Mesothelial cell of epicardium (in vitro differentiated cells): ENCODE data around the gene AFF3. TPM values are rescaled to one million over a fixed set of nuclear protein-coding genes. Genes with fewer than 3 reads are reported as not detected.

Experiments used
- DNase-seq, 2 experiments: peaks; one replicate each; pipeline ENCODE4 v3.0.0; 2021; ENCODE audit warnings: low spot score in 2 of 2; ENCODE audit not compliant: unreplicated experiment in 2 of 2
- H3K27ac Mint-ChIP-seq: 2 replicates; pipeline ENCODE4 v1.8.0; 2021; ENCODE audit warnings: mixed read lengths
- H3K27me3 Mint-ChIP-seq: 2 replicates; pipeline ENCODE4 v1.8.0; 2021; ENCODE audit warnings: low read depth, mixed read lengths
- H3K36me3 Mint-ChIP-seq: 2 replicates; pipeline ENCODE4 v1.8.0; 2021; ENCODE audit warnings: mixed read lengths
- H3K4me1 Mint-ChIP-seq: 2 replicates; pipeline ENCODE4 v1.8.0; 2021; ENCODE audit warnings: mixed read lengths
- H3K4me3 Mint-ChIP-seq: 2 replicates; pipeline ENCODE4 v1.8.0; 2021; ENCODE audit warnings: mild to moderate bottlenecking, moderate library complexity, mixed read lengths
- H3K9me3 Mint-ChIP-seq: 2 replicates; pipeline ENCODE4 v1.8.0; 2021; ENCODE audit warnings: mixed read lengths
- CTCF ChIP-seq: fragments of 200-600 bp; sonication (generic); IDR thresholded peaks from one replicate; pipeline ENCODE4 v1.5.0; 2021; ENCODE audit warnings: antibody characterized with exemption; ENCODE audit not compliant: unreplicated experiment
- total RNA-seq: library from RNA; stranded (reverse); gene quantifications from 3 replicates; pipeline ENCODE4 v1.2.1, GENCODE V29; 2021

The AFF3 gene
- total RNA-seq, 1 donor from 2014 or later, result 14.4 TPM

GRCh38 chr2:99868260-99868659 lies 274.1 kb downstream of the AFF3 start:
- no peak for DNase-seq
- Mint-ChIP-seq H3K4me3 (no peak overlapping the region), H3K27ac (no peak overlapping the region), H3K36me3 (no peaks in the 10 kb centered on the region), H3K27me3 (no peaks in the 10 kb centered on the region), H3K9me3 (no peaks in the 10 kb centered on the region), H3K4me1 (peaks cover 27% of the 10 kb centered on the region)
- TF ChIP-seq CTCF, result no peak

- H3K27ac Mint-ChIP-seq, result peak overlapping the region; percentile 58
- no peaks in the 10 kb centered on the region for H3K9me3 Mint-ChIP-seq
- no peaks in the 10 kb centered on the region for H3K36me3 Mint-ChIP-seq
- no peaks in the 10 kb centered on the region for H3K27me3 Mint-ChIP-seq
- peaks cover 22% of the 10 kb centered on the region for H3K4me1 Mint-ChIP-seq
- TF ChIP-seq CTCF, result no peak
- DNase-seq, result no peak
- H3K4me3 Mint-ChIP-seq, result no peak overlapping the region
These were observed 274.6 kb downstream of the AFF3 start for GRCh38 chr2:99867770-99868169.

- Mint-ChIP-seq H3K27ac (no peak overlapping the region), H3K36me3 (no peaks in the 10 kb centered on the region), H3K4me1 (peaks cover 22% of the 10 kb centered on the region), H3K9me3 (no peaks in the 10 kb centered on the region), H3K27me3 (no peaks in the 10 kb centered on the region), H3K4me3 (no peak overlapping the region)
- TF ChIP-seq CTCF, result no peak
- DNase-seq, result no peak
These were observed 276.3 kb downstream of the AFF3 start for GRCh38 chr2:99865818-99866676.

GRCh38 chr2:99864561-99865553 lies 277.5 kb downstream of the AFF3 start:
- DNase-seq, result no peak
- Mint-ChIP-seq H3K36me3 (no peaks in the 10 kb centered on the region), H3K27me3 (no peaks in the 10 kb centered on the region), H3K9me3 (no peaks in the 10 kb centered on the region), H3K27ac (no peak overlapping the region), H3K4me1 (peaks cover 22% of the 10 kb centered on the region), H3K4me3 (no peak overlapping the region)
- TF ChIP-seq CTCF, result no peak

GRCh38 chr2:99863903-99864270 lies 278.5 kb downstream of the AFF3 start:
- Mint-ChIP-seq H3K4me1 (peaks cover 29% of the 10 kb centered on the region), H3K36me3 (no peaks in the 10 kb centered on the region), H3K9me3 (no peaks in the 10 kb centered on the region), H3K4me3 (no peak overlapping the region), H3K27me3 (no peaks in the 10 kb centered on the region), H3K27ac (no peak overlapping the region)
- TF ChIP-seq CTCF, result no peak
- no peak for DNase-seq
